Measurements from ENCODE around the gene CEMIP.

Gene CEMIP

DNA sequence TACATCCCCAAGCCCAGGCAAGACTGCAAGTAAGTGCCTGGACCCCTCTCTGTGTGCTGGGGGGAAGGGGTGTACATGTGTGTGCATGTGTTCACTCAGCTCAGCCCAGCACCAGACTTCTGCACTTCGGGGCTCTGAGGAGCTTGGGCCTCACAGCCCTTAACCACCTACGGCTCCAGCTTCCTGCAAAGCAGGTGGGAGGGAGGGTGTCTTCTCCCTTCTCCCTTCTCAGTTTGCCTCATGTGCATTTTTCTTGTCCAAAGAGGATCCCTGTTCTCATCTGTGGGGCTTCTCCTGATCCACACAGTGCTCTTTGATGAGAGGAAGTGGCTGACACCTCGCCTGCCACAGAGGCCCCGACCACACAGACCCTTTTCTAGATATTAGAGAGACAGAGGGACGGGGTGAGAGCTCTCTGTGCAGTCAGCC, 141.1 kb downstream of the CEMIP start:
- no peak for DNase-seq (ENCODE audit: extremely low spot score)
- TF ChIP-seq CTCF (IDR thresholded peaks at IDR 0.05; ENCODE audit: control extremely low read depth, extremely low read depth, low read depth, missing control alignments): no peak
- ChIA-PET CTCF (no interaction called here), POLR2A (no interaction called here)

DNA sequence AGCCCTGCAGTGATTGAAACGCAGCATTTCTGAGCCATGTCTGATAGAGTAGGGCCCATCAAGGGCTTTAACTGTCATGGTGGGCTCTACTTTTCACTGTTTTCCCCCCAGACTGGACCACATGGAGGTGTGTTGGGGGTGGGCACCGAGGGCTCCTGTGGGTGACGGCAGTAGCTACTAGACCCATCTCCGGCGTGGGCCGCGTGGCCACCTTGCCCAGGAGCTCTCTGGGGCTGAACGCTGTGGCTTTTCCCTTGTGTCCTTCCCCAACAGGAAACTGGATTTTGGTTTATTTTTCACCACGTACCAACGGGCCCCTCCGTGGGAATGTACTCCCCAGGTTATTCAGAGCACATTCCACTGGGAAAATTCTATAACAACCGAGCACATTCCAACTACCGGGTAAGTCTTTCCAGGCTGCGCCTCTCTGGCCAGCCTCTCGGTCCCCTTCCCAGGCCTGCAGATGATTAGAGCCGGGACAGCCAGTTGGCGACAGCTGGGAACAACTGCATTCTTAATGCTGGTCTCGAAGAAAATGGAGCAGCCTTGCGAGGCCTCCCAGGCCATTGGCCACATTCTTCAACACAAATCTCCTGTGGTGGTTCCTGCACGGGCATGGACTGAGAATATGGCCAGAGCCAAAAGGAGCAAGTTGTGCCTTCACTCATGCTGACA, 142.7 kb downstream of the CEMIP start:
- POLR2A ChIA-PET: no interaction called here
- DNase-seq (ENCODE audit: extremely low spot score): no peak
- TF ChIP-seq CTCF (IDR thresholded peaks at IDR 0.05; ENCODE audit: control extremely low read depth, extremely low read depth, low read depth, missing control alignments): no peak
- CTCF ChIA-PET: interaction anchor here (0.9 kb wide), 1 partner anchor 12 kb away, joined by 3 read pairs; no protein-coding TSS in a partner anchor

DNA sequence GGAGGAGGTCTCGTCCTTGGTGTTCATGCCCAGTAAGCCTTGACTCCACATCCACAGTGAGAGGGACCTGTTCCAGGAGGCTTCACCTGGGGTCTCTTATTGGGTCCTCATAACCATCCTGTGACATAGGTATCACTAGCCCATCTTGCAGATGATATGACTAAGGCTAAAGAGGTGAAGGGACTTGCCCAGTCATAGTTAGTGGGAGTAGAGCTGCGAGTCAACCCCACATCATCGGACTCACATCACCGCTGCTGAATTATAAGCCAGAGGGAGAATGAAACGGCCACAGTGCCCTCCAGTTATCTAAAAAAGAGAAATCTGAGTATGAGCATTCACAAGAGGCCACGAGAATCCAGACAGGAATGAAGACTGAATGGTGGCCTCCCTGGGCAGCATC, 144.5 kb downstream of the CEMIP start:
- no peak for TF ChIP-seq CTCF (IDR thresholded peaks at IDR 0.05; ENCODE audit: control extremely low read depth, extremely low read depth, low read depth, missing control alignments)
- CTCF ChIA-PET: interaction anchor here (1.9 kb wide), 1 partner anchor 11 kb away, joined by 5 read pairs; no protein-coding TSS in a partner anchor
- no peak for DNase-seq (ENCODE audit: extremely low spot score)
- POLR2A ChIA-PET: no interaction called here

DNA sequence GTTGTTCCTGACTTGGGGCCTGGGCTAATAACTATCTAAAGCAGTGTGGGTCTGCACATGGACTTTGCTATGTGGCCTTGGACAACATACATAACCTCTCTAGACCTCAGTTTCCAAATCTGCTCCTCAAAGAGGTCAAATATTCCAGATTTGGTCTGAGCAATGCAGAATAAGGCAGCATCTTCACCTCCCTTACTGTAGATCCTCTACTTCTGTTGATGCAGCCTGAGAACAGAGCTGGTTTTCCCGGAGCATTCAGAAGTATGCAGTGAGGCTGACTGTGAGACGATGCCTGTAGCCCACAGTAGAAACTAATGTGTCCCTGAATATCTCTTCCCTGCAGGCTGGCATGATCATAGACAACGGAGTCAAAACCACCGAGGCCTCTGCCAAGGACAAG, 145.1 kb downstream of the CEMIP start:
- no peak for DNase-seq (ENCODE audit: extremely low spot score)
- no peak for TF ChIP-seq CTCF (IDR thresholded peaks at IDR 0.05; ENCODE audit: control extremely low read depth, extremely low read depth, low read depth, missing control alignments)
- POLR2A ChIA-PET: no interaction called here
- CTCF ChIA-PET: interaction anchor here (1.9 kb wide), 1 partner anchor 11 kb away, joined by 5 read pairs; no protein-coding TSS in a partner anchor

DNA sequence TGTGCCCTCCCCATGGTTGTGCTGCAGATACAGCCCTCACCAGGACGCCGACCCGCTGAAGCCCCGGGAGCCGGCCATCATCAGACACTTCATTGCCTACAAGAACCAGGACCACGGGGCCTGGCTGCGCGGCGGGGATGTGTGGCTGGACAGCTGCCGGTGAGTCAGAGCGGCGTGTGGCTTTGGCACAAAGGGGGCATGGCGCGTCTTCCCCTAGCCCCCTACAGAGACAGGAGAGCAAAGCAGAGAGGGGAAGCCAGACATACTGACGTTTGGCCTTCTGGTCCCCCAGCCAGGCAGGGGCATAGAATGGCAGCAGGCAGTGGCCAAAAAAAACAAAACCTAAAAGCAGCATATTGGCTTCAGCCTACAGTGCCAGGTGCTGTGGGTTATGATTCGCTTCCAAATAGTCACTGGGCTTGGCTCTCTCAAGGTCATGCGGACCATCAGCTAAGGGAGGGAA, 146.5 kb downstream of the CEMIP start:
- CTCF ChIA-PET: interaction anchor here (1.7 kb wide), 1 partner anchor 341 kb away, joined by 5 read pairs; no protein-coding TSS in a partner anchor
- TF ChIP-seq CTCF (IDR thresholded peaks at IDR 0.05; ENCODE audit: control extremely low read depth, extremely low read depth, low read depth, missing control alignments): no peak
- no peak for DNase-seq (ENCODE audit: extremely low spot score)
- POLR2A ChIA-PET: no interaction called here

DNA sequence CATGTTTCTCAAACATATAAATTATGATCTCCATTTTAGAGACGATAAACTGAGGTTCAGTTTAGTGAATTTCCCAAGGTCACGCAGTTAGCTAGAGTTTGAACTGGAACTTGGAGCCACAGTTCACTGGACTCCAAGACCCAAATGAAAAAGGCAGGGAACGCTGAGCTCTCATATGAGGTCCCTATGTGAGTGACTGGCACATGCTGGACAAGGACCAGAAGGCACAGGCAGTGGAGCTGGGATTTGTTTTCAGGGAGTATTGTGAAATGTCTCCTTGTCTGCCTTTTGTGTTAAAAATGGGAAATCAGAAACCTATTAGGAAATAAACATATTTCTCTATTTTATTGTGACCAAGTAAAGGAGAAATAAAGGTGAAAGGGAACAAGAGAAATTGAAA, 147.0 kb downstream of the CEMIP start:
- ChIA-PET CTCF (interaction anchor here (1.7 kb wide), 1 partner anchor 340 kb away, joined by 5 read pairs; no protein-coding TSS in a partner anchor), POLR2A (no interaction called here)
- no peak for TF ChIP-seq CTCF (IDR thresholded peaks at IDR 0.05; ENCODE audit: control extremely low read depth, extremely low read depth, low read depth, missing control alignments)
- no peak for DNase-seq (ENCODE audit: extremely low spot score)

Data from GM10248 (cell line).